AG04450 (cell line): Measurements from ENCODE around the gene AMFR. TPM values are rescaled to one million over a fixed set of nuclear protein-coding genes. Genes with fewer than 3 reads are reported as not detected.

Source experiments
- CTCF ChIA-PET: fragments of 300-600, 350-600 bp; formaldehyde crosslinking; extraction: SDS; loops from one replicate; lab custom pipeline; 2022; ENCODE audit warnings: antibody characterized with exemption, inconsistent platforms; lab: Charles Lee
- POLR2A ChIA-PET: fragments of 350-600 bp; formaldehyde crosslinking; extraction: SDS; loops from one replicate; lab custom pipeline; 2021; ENCODE audit warnings: antibody characterized with exemption, inconsistent platforms; lab: Yijun Ruan, JAX
- DNase-seq: peaks from one replicate; pipeline ENCODE4 v3.0.0-alpha.2; 2011; ENCODE audit warnings: low read depth, low spot score
- H3K27ac ChIP-seq: one replicate; pipeline ENCODE4 v1.5.1; 2012; ENCODE audit warnings: low read depth, low read length, control low read depth
- H3K27me3 ChIP-seq: one replicate; pipeline ENCODE4 v1.6.0; 2012; ENCODE audit warnings: low read length; ENCODE audit not compliant: control insufficient read depth, insufficient read depth
- H3K4me3 ChIP-seq: 2 replicates; pipeline ENCODE4 v1.5.1; 2011; ENCODE audit warnings: mild to moderate bottlenecking, low read depth, low read length, control low read depth
- H3K9me3 ChIP-seq: 2 replicates; pipeline ENCODE4 v1.5.1; 2012; ENCODE audit warnings: low read length; ENCODE audit not compliant: control insufficient read depth, insufficient read depth
- polyA plus RNA-seq: library from polyadenylated mRNA; depleted of rRNA; stranded (reverse); fragments of >200 nt; gene quantifications from 2 replicates; pipeline ENCODE4 v1.2.3, GENCODE V29; 2011
- TF ChIP-seq, protein P1 (sequence below): IDR thresholded peaks from 2 replicates; pipeline ENCODE4 v1.5.1; 2011; ENCODE audit warnings: low read depth, low read length, control low read depth, inconsistent platforms

AMFR gene
- polyA plus RNA-seq, 1 experiment, result 77.9 TPM

DNA sequence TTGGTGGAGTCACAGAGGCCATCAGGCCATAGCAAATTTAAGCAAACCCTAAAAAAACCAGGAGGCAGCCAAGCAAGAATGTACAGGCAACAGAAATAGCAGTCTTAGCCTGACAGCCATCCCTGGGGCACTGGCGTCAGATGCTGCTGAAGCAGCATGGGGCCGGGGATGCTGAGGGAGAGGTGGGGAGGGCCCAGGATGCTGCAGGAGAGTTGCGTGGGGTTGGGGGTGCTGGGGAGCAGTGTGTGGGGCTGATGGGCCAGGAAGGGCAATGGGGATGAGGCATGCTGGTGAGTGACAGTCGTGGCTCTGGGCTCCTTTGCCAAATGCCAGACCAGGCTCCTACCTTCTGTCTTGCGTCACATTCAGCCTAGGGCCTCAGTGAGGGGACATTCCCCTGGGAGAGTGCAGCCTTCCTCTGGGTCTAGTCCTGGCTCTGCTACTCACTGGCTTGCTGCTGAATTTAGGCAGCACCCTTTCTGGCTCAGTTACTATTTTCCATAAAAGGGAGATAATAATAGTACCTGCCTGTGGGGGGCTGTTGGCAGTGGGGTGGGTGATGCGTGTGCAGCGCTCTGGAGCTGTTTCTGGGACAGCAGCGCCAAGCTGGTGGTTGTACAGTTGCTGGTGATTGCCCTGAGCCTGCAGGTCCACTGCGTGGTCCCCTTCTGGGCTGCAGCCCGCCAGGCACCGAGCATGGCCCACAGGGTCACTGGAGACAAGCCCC, 88.1 kb downstream of the AMFR start:
- Histone ChIP-seq H3K4me3 (no peak overlapping the region), H3K9me3 (no peaks in the 10 kb centered on the region; the same call in 1 of the 2 replicates), H3K27ac (no peak overlapping the region), H3K27me3 (no peaks in the 10 kb centered on the region)
- TF ChIP-seq, protein P1, sequence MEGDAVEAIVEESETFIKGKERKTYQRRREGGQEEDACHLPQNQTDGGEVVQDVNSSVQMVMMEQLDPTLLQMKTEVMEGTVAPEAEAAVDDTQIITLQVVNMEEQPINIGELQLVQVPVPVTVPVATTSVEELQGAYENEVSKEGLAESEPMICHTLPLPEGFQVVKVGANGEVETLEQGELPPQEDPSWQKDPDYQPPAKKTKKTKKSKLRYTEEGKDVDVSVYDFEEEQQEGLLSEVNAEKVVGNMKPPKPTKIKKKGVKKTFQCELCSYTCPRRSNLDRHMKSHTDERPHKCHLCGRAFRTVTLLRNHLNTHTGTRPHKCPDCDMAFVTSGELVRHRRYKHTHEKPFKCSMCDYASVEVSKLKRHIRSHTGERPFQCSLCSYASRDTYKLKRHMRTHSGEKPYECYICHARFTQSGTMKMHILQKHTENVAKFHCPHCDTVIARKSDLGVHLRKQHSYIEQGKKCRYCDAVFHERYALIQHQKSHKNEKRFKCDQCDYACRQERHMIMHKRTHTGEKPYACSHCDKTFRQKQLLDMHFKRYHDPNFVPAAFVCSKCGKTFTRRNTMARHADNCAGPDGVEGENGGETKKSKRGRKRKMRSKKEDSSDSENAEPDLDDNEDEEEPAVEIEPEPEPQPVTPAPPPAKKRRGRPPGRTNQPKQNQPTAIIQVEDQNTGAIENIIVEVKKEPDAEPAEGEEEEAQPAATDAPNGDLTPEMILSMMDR, result no peak
- no peak for DNase-seq
- ChIA-PET POLR2A (no interaction called here), CTCF (no interaction called here)

DNA sequence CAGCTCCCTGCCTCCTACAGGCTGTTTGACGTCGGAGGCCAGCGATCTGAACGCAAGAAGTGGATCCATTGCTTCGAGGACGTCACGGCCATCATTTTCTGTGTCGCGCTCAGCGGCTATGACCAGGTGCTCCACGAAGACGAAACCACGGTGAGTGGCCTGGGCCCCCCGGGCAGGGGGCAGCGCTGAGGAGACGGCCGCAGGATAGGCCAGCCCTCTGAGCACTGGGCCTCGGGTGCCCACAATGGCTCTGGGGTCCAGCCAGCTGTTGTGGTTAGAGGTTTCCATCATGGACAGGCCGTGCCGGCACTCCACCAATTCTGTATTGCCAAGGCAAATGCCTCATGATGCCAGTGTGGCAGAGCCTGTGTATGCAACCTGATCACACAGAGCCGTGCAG, 88.6 kb downstream of the AMFR start:
- CTCF ChIA-PET, result no interaction called here
- Histone ChIP-seq H3K27me3 (no peaks in the 10 kb centered on the region), H3K9me3 (no peaks in the 10 kb centered on the region; the same call in 1 of the 2 replicates), H3K27ac (no peak overlapping the region), H3K4me3 (no peak overlapping the region)
- POLR2A ChIA-PET, result no interaction called here
- DNase-seq, result no peak
- TF ChIP-seq, protein P1, result no peak

DNA sequence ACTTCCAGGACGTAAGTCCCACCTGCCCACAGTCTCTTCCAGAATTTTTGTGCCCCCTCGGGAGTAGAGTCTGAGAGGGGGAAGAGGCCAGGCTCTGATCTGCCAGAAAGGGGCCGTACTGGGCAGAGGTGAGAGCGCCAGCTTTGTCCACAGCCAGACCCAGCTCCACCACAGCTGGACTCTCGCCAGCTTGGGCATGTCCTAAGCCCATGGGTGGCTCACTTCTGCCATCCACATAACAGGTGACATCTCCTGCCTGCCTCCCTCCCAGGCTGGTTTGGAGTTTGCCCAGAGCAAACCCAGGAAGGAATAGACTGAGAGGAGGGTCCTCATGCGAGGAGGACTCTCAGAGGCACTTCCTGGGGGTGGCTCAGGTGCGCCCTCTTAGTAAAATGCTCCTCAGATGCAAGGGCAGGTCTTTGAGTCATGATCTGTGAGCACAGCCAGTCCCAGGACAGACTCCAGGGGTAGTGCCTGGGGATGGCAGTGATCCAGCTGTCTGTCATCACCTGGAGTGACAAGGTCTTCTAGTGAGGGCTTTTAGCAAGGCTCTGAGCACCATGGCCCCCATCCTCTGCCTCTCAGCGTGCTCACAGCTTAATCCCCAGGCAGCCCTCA, 89.2 kb downstream of the AMFR start:
- Histone ChIP-seq H3K4me3 (no peak overlapping the region), H3K27me3 (no peaks in the 10 kb centered on the region), H3K27ac (no peak overlapping the region), H3K9me3 (no peaks in the 10 kb centered on the region; the same call in 1 of the 2 replicates)
- ChIA-PET CTCF (interaction anchor here (1.1 kb wide), 1 partner anchor 18 kb away, joined by 3 read pairs; no protein-coding TSS in a partner anchor), POLR2A (no interaction called here)
- DNase-seq, result no peak
- TF ChIP-seq, protein P1, result no peak

DNA sequence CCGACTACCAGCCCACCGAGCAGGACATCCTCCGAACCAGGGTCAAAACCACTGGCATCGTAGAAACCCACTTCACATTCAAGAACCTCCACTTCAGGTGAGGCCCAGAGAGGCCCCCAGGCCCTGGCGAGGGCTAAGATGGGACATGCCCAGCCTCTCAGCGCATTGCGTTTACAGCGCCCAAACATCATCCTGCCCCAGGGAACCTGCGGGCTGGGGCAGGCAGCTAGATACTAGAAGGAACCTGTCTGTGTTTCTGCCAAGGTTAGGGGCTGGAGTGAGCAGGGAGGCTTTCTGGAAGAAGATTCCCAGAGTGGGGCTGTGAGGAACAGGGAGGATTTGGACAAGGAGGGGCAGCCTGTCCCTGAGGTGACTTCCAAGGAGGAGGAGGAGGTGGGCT, 90.6 kb downstream of the AMFR start:
- H3K27ac ChIP-seq, result no peak overlapping the region
- CTCF ChIA-PET, result interaction anchor here (0.5 to 2.6 kb wide), 3 partner anchors 16 to 367 kb away, joined by 3 to 16 read pairs (median 4); no protein-coding TSS in a partner anchor
- POLR2A ChIA-PET, result no interaction called here
- no peak overlapping the region for H3K4me3 ChIP-seq
- TF ChIP-seq, protein P1, result no peak
- no peaks in the 10 kb centered on the region; the same call in 1 of the 2 replicates for H3K9me3 ChIP-seq
- DNase-seq, result no peak
- H3K27me3 ChIP-seq, result no peaks in the 10 kb centered on the region
